ENCODE results near the gene PRXL2B. TPM values are rescaled to one million over a fixed set of nuclear protein-coding genes. Genes with fewer than 3 reads are reported as not detected.
"Not testable (repeated sequence)": the region's sequence is repeated elsewhere in the genome, so short reads cannot be mapped to it uniquely, and the experiment has no call there.

PRXL2B gene
- total RNA-seq, 1 donor from 2014 or later, result 12.7 TPM

DNA sequence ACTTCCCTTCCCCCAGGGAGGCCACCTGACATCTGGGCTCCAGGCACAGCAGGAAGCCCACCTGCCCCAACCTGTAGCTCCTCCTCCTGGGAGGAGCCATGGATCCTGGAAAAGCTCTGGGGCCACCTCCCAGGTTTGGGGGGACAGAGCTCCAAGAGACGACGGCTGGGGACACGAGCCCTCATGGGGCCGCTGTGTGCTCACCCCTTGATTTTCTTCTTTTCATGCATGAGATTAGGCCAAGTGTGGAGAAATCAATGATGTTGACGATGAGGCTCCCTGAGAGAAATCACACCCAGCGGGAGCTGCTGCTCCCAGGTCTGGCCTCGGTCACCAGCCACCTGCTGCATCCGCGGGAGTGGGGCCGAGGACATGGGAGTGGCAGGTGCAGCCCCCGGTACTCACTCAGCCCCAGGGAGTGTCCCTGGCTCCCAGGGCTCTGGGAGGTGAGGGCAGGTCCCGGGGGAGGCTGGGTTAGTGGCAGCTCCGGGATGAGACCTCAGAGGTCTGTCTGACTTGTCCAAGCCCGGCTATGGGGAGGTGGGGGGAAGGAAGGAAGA, 21.7 kb upstream of the PRXL2B start:
- ATAC-seq, result no peak

DNA sequence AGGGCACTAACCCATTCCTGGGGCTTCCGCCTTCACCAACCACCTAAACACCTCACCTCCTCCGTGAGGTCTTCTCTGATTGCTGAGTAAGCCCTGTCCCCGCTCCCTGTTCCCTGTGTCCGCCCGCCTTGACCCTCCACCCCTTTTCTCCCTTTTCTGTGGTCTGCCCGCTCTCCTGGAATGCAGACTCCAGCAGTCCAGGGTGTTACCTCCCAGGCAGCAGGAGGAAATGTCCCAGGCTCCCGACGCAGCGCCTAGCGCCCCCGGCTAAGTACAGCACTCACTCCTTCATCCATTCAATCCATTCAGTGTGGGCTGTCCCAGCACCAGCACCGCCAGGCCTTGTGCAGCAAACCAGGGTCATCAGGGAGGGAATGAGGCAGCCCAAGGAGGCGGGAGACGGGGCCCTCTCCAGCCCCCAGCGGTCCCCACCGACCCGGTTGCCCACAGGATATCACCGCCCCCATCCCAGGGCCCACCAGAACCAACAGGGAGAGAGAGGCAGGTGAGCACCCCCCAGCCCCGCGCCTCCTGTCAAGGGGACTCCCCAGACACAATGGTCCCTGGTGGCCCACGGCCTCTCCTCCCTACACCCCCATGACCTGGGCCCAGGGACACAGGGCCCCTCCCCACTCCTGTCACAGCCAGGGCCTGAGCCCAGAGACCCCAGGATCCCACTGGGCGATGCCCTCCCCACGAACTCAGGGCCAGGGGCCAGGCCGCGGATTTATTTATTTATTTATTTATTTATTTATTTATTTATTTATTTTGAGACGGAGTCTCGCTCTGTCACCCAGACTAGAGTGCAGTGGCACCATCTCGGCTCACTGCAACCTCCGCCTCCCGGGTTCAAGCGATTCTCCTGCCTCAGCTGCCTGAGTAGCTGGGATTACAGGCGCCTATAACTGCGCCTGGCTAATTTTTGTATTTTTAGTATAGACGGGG, 20.2 kb upstream of the PRXL2B start:
- ATAC-seq, result no peak

DNA sequence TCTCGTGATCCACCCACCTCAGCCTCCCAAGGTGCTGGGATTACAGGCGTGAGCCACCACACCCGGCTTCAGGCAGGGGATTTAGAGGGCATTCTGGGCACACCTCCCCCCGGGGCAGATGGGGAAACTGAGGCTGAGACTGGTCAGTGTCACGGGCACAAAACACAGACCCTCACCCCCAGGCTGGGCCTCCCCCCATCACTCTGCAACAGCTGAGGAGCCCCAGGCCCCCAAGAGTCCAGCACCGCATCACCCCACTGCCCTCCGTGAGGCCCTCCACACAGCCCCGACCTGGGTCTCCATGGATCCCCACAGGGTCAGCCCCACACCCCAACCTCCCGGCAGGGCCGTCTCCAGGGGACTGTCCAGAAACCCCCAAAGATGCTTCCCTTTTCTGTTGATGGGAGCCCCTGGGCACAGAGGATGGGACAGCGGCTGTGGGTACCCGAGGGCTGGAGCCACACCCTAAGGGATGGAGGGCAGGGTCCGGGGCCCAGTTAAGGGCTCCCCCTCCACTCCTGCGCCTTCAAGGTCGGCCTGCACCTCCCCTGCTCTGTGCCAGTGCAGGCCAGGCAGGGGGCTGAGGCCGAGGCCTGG, 19.4 kb upstream of the PRXL2B start:
- no peak for ATAC-seq

DNA sequence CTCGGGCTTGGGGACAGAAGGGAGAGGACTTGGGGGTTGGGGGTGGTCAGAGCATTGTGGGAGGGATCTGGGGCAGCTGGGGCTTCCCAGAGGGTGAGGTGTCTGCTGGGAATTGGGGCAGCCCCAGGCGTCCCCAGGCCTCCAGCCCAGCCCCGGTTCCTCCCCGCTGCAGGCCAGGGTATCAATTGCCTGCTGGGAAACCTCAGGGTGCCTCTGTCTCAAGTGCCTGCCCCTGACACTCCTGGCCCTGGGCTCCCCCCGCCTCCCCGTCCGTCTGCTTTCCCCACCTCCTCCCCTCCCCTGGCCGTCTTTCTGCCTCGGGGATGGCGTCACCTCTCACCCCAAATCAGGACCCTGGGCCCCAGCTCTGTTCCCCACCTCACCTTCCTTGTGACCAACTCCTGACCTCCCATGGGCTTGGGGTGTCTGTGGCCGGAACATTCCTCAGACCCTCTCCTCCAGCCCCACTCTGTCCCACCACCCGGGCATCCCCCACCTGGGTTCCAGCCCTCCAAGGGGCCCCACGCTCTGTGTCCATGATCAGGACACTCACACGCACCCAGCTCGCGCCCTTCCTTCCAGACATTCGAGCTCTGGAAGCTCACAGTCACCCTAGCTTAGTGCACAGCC, 18.3 kb upstream of the PRXL2B start:
- not testable (repeated sequence) for ATAC-seq

DNA sequence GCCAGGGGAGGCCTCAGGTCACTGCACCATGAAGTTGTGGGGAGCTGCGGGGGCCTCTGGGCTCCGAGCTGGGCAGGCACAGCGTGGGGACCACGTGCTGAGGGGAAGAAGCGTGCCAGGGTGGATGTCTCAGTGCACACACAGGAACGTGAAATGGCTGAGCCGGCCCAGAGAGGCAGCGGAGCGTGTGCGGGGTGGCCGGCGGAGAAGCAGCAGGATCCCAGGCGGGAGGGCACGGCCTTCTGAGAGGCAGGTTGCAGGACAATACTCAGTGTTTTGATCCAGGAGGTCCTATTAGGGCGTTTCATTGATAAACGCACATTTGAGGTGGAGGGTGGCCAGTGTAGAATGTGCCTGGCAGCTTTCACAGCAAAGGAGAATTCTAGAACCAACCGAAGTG, 17.5 kb upstream of the PRXL2B start:
- ATAC-seq, result no peak

DNA sequence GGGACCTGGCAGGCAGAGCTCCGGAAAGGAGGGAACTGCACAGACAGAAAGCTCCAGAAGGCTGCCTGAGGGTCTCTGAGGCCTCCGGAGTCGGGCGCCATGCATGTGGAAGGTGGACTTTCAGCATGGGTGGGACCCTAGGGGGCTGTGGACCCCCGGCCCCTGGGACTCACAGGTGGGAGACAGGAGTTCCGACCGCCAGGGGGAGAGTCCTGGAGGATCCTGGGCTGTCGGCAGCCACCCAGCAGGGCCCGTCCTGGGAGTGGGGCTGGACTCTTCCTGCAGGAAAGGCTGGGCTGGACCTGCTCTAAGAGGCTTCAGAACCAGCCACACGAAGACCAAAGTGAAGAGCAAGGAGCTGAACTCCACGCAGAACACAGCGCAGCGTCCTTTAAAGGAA, 16.9 kb upstream of the PRXL2B start:
- ATAC-seq, result not testable (repeated sequence)

DNA sequence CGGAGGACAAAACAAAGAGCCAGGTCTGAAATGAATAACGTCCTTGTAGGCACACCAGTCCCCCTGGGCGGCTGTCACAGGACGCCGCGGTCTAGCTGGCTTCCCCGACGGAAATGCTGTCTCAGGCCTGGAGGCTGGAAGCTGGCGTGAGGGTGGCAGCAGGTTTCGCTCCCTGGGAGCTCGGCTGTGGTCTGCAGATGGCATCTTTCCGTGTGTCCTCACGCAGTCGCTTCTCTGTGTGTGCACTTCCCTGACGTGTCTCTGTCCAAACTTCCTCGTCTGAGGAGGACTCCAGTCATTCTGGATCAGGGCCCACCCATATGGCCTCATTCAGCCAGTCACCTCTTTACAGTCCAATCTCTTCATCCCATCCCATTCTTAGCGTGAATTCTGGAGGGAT, 16.2 kb upstream of the PRXL2B start:
- ATAC-seq, result no peak

DNA sequence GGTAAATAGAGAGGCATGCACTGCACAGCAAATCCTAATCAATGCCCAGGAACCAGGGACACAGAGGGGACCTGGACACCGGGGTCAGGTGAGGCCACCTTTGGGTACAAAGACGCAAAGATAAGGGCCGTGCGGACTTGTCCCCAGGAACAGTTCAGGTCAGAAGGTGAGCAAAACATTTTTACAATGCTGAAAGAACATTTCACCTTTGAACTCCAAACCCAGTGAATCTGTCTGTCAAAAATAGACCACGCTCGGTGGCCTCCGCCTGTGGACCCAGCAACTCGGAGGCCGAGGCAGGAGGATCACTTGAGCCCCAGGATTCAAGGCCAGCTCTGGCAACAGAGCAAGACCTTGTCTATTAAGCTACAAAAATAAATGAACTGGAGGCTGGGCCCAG, 15.2 kb upstream of the PRXL2B start:
- ATAC-seq, result no peak

DNA sequence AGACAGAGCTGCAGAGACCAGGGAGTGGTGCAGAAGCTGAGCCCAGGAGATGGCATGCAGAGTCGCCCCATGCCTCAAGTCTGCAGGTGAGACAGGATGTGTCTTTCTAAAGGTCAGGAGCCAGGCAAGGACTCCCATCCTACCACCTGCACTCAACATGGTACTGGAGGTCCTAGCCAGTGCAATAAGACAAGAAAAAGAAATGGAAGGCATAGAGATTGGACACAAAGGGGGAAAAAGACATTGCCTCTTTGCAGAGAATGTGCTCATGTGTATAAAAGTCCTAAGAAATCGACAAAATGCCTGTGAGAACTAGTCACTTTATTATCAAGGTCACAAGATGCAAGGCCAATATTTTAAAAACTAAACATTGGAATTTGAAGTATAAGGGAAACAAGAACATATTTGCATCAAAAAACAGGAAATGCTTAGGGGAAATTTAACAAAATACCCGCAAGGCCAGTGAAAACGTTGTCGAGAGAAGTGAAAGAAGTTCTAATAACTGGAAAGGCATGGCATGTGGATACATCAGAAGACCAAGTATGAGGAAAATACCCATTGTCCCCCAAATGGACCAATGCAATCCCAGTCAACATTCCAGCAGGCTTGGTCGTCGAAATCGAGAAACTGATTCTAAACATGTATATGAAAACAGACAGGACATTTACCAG, 13.2 kb upstream of the PRXL2B start:
- ATAC-seq, result no peak

DNA sequence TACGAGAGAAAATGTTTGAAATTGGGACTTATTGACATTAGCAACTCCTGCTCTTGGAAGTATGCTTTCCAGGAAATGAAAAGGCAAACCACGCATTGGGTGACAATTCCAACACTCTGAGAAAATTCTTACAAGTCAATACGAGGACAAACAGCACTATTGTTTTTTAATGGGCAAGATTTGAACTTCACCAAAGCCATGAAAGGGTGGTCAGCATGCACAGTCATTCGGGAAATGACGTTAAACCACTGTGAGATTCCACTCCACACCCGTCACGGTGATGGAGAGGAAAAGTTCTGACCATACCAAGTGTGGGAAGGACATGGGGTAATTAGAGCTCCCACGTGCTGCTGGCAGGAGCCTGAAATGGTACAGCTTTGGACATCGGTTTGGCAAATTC, 12.2 kb upstream of the PRXL2B start:
- no peak for ATAC-seq

DNA sequence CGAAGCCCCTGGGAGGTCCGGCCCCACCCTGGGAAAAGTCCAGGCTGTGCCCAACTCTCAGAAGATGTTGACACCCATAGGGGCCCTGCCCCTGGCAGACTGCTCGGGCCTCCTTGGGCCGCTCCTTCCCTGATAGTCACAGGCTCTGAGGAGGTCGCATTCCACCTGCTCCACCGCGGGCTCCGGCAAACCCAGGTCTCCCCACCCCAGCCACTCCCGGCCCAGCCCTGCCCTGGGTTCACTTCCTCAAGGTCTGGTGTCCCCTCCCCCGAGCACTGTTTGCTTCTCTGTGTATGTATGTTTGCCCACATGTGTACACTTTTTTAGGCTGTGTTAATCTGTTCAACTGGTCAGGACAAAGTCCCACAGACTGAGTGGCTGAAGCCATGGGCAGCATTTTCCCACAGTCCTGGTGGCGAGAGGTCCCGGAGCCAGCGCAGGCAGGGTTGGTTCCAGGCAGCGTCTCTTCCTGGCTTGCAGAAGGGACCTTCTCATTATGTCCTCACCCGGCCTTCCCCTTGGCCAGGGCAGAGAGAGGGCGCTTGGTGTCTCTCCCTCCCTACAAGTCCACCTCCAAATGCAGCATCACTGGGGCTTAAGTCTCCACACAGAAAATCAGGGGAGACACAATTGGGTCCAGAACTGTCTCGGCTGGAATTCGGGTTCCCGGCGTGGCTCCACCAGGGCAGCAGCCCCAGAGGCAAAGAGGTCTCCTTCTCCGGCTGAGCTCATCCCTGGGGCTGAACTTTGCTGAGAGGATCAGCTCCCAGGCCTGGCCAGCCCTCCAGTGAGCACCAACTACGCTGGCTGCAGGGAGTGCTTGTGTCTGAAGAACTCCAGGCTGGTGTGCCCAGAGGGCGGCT, 10.5 kb upstream of the PRXL2B start:
- ATAC-seq, result peak; percentile 42

DNA sequence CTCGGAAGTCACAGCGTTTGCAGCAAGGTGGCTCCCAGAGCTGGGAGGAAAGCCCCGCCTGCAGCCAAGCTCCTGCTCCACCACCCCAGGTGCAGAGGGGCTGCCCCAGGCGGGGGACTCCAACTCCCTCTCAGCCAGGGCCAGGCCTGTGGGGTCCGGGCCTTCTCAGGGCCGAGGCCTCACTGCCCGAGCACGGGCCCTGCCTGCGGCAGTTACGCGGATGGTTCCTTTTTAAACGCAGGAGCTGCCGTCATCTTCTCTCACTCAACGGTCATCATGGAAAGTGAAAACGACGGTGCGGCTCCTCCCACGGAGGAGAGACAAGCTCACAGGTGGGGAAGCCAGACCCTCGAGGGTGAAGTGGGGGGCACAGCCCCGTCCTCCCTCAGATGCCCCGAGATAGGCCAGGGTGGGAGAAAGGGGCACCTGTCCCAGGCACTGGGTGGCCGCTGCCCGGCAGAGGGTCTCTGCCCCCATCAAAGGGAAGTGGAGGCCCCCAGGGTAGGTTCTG, 9.0 kb upstream of the PRXL2B start:
- peak; percentile 6 for ATAC-seq

DNA sequence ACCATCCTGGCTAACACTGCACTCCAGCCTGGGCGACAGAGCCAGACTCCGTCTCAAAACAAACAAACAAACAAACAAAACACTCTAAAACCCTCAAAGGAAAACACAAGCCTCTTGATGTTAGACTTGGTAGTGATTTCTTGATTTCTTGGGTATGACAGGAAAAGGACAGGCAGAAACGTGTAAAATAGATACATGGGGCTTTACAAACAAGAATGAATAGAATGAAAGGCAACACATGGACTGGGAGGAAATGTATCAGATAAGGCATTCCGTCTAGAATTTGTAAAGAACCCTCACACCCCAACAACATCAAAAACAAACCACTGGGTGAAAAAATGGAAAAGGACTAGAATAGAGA, 7.8 kb upstream of the PRXL2B start:
- ATAC-seq, result no peak

DNA sequence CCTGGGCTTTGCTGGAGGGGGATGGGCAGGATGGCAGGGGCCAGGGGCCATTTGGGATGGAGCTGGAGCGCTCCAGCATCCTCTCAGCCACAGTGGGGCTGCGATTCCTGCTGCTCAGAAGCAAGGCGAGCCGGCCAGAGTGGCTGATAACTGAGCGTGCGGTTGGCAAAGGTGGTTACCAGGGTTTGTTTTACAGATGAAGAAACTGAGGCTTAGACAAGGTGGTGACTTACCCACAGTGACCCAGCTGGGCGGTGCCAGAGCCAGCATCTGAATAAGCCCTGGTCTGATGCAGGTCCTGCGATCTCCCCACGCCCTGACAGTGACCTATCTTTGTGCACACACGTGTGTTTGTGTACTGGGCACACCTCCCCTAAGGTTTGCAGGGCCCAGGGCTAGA, 5.9 kb upstream of the PRXL2B start:
- no peak for ATAC-seq

DNA sequence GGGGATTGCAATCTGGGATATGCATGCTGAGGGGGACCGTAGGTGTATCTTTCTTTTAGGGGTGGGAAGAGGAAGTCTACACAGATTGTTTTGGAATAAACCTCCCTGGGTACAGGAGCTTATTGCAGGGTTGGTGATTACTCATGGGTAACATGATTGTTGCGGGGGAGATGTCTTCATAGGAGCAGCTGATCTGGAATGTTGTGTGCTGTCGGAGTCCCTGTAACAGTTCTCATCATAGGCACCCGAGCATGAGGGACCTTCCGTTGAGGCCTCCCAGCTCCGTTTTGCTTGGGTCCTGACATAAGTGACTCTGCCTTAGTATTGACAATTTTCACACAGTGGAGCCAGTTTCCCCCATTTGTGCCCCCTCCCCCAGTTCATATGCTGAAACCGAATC, 4.2 kb upstream of the PRXL2B start:
- no peak for ATAC-seq

DNA sequence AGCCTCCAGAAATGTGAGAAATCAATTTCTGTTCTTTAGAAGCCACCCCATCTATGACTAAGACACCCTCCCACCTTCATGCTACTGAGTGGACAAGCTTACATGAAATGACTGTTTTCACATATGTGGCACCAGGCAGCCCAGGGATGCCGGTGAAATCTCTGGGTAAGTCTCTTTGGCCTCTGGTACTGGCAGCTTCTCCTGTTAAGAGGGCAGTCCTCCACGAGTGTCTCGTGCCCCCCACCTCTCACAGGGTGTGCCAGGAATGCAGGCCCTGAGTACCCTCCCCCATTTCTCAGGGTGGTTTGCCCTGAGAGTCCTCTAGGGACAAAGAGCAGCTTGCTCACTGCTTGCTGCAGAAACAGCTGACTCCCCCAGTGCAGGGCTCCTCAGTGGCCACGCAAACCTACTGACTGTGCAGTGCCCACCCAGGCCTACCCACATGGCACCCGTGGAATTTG, 3.2 kb upstream of the PRXL2B start:
- no peak for ATAC-seq

DNA sequence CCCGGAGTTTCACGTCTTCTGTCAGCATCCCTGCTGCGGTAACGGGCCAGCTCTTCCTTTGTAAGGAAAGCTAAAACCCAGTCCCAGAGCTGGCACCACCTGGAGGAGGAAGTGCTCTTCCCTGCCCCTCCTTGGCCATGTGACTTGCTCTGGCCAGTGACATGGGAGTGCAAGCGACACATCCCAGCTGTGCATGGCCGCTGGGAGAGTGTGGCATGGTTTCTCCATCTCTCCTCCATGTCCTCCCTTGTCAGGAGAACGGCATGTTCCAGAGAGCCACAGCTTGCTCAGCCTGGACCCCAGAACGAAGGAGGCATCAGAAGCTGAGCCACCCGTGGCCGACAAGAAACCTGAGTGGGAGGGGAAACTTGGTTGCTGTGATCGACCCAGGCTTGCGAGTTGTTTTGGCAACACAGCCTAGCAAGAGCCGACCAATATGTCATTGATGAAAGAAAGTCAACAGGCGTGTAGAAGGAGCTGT, 2.7 kb upstream of the PRXL2B start:
- ATAC-seq, result no peak

DNA sequence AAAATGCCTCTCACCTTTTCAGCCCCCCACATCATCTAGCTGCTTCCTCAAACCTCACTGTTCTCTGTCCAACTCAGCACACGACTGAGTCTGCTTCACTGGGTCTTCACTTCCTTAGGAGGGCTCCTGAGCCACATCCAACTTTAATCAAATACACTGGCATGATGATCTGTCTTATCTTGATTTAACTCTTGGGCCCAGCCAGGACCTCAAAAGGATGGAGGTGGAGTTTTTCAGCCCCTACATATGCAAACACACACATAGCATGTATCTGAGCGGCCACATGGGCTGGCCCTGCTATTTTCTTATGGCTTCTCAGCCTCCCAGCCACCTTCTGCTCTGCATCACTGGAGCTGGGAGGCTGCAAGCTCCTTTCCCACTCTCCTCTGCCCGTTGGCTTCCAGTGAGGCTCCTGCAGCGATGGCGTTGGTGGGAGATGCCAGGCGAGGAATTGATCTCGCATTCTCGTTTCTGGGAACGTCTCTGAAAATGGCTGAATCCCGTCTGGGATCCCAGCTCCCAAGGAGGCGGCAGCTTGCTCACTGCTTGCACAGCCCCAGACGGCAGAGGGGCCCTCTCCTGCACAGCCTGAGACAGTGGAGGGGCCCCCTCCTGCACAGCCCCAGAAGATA, 1.8 kb upstream of the PRXL2B start:
- ATAC-seq, result no peak

DNA sequence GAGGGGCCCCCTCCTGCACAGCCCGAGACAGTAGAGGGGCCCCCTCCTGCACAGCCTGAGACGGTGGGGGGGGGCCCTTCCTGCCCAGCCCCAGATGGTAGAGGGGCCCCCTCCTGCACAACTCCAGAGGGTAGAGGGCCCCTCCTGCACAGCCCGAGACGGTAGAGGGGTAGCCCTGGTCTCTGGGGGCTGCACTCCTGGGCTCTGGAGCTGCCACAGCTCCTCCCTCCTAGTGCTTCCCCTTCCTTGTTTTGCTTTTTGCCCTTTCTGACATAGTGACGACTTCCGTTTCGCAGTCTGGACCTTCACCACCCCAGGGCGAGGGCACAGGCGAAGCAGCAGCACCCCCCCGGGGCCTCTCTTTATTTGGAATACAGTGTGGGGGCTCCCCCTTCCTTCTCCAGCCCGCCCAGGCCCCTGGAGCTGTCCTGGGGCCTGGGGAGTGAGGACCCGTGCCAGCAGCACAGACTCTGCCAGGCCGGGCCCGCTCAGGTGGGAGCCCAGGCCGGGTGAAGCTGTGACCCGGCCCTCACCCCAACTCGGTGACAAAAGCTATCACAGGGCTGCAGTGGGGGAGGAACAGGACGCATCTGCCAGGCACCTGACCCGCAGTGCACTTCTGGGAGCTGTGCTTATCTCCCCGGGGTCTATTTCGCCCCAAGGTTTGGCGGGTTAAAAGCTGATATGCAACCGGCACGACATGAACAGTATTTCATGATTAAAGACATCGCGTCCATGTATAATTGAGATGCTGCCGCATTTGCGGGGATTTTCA, 1.1 kb upstream of the PRXL2B start:
- ATAC-seq, result peak; percentile 20
